T1000 (cell line): ENCODE data around the gene ETNK1.

Experiments used
- DNase-seq: peaks from one replicate; lab custom pipeline; 2025; ENCODE audit warnings: mixed read lengths; lab: John Stamatoyannopoulos, UW

ETNK1 gene

GRCh38 chr12:22634883-22635282 lies 9.9 kb downstream of the ETNK1 start:
- DNase-seq, result no peak

- no peak for DNase-seq
These were observed 10.8 kb downstream of the ETNK1 start for GRCh38 chr12:22635812-22636211.

- no peak for DNase-seq
These were observed 15.9 kb downstream of the ETNK1 start for GRCh38 chr12:22640851-22641250.

- no peak for DNase-seq
These were observed 16.5 kb downstream of the ETNK1 start for GRCh38 chr12:22641353-22642053.

GRCh38 chr12:22648668-22649067 lies 23.7 kb downstream of the ETNK1 start:
- no peak for DNase-seq

GRCh38 chr12:22653075-22653474 lies 28.1 kb downstream of the ETNK1 start:
- DNase-seq, result no peak

- no peak for DNase-seq
These were observed 28.8 kb downstream of the ETNK1 start for GRCh38 chr12:22653791-22654190.

GRCh38 chr12:22656376-22656775 lies 31.4 kb downstream of the ETNK1 start:
- no peak for DNase-seq

GRCh38 chr12:22656831-22657230 lies 31.9 kb downstream of the ETNK1 start:
- DNase-seq, result no peak

GRCh38 chr12:22657538-22657937 lies 32.6 kb downstream of the ETNK1 start:
- no peak for DNase-seq

- DNase-seq, result no peak
These were observed 33.2 kb downstream of the ETNK1 start for GRCh38 chr12:22658214-22658613.

- DNase-seq, result no peak
These were observed 37.4 kb downstream of the ETNK1 start for GRCh38 chr12:22662356-22662755.

GRCh38 chr12:22665476-22665875 lies 40.5 kb downstream of the ETNK1 start:
- DNase-seq, result no peak

GRCh38 chr12:22667122-22667521 lies 42.2 kb downstream of the ETNK1 start:
- no peak for DNase-seq

GRCh38 chr12:22668441-22668840 lies 43.5 kb downstream of the ETNK1 start:
- DNase-seq, result no peak

GRCh38 chr12:22670762-22671161 lies 45.8 kb downstream of the ETNK1 start:
- DNase-seq, result no peak

GRCh38 chr12:22672951-22673350 lies 48.0 kb downstream of the ETNK1 start:
- no peak for DNase-seq

GRCh38 chr12:22677781-22678574 lies 53.0 kb downstream of the ETNK1 start:
- DNase-seq, result no peak

- no peak for DNase-seq
These were observed 57.7 kb downstream of the ETNK1 start for GRCh38 chr12:22682663-22683062.

- no peak for DNase-seq
These were observed 58.2 kb downstream of the ETNK1 start for GRCh38 chr12:22683131-22683530.

- DNase-seq, result no peak
These were observed 59.5 kb downstream of the ETNK1 start for GRCh38 chr12:22684140-22685118.

- no peak for DNase-seq
These were observed 61.2 kb downstream of the ETNK1 start for GRCh38 chr12:22686193-22686592.
